HuH-7.5 (cell line): ENCODE measurements around the gene ARID1B.

Experiments
- DNase-seq: peaks from one replicate; pipeline ENCODE4 v3.0.0; 2011; ENCODE audit warnings: low spot score

Gene ARID1B

GRCh38 chr6:156906451-156906850, 129.3 kb downstream of the ARID1B start:
- DNase-seq, result no peak

DNA sequence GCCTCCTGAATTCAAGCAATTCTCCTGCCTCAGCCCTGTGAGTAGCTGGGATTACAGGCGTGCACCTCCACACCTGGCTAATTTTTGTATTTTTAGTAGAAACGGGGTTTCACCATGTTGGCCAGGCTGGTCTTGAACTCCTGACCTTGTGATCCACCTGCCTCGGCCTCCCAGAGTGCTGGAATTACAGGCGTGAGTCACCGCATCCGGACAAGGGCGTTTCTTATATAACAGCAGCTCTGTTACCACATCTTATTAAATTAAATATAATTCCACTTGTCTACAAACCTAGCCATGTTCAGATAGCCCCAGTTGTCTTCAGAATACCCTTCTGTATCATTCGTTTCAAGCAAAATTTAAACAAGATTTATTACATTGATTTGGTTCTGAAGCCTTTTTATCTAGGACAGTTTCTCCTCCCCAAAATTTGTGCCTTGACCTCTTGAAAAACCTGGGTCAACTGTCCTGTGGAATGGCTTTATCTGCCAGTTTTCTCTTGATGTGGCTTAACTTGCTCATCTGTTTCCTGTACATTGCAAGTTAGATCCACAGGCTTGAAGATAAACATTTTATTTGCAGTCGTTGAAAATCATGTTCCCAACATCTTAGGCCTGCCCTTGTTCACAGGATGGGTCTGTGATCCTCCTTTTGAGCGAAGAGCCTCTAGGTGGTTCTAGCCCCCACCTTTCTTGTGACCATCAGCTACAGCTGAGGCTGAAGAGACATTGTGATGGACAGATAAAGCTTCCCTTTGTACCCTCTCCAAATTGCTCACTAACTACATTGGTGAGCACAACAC, 132.2 kb downstream of the ARID1B start:
- DNase-seq, result no peak

DNA sequence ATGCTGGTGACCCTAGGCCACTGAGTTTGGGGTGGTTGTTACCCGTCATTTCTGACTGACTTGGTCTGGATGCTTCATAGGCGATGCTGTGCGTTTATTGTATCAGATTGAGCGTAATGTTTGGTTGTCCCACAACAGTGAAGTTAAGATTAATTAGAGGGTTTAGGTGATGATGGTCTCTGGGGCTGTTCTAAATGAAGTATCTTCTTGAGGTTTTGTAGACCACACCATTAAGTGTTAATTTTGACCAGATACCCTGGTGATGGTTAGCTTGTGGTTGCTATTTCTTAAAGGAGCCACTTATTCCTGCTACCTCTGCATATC, 132.8 kb downstream of the ARID1B start:
- DNase-seq, result no peak

- no peak for DNase-seq
Measured at GRCh38 chr6:156910938-156911337, 133.8 kb downstream of the ARID1B start.

DNA sequence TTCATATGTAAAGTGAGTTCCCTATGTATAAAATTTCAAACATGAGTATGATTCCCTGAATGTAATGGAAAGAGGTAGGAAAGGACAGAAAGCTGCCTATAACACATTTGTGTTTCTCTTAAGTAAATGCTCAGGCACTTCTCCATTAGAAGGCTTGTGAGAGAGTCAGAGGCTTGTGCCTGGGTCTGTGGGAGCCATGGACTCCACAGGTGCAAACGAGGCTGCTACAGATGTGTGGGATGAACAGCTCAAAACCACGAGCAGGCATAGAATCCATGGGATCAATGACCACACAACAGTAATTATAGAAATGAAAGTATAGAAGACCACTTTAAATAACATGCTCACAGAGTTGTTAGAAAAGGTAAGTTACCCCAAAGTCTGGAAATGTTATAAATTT, 134.4 kb downstream of the ARID1B start:
- no peak for DNase-seq

DNA sequence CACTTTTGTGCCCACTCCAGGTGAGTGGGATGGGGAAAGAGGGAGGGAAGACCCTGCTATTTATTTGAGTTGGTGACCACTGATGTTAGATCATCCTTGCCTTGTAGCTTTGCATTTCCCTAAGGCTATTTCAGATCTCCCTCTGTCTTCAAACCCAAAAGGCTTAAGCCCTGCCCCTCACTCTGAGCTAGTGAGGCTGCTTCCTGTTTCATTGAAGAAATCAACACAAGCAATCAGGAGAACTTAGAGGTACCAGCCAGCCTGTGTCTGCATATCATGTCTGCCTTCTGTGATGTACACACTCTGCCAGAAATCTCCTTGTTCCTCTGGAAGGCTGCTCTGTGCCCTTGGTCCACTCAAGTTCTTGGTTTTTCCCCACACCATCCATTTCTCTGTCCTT, 135.3 kb downstream of the ARID1B start:
- DNase-seq, result no peak

DNA sequence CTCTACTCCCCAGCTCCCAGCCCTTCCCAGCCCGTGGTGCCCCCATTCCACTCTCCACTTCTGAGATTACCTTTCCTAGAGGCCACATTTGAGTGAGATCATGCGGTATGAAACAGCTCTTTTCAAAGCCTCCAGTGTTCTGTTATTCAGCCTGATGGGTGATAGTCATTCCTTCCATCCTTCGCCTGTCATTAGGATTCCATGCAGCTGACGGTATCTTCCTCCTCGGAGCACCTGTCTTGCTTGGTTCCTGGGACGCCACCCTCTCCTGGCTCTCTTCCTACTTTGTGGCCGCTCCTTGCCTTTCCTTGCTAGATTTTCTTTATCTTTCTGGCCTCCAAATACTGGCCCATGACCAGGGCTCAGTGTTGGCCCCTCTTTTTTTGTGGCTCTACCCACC, 137.0 kb downstream of the ARID1B start:
- DNase-seq, result no peak

DNA sequence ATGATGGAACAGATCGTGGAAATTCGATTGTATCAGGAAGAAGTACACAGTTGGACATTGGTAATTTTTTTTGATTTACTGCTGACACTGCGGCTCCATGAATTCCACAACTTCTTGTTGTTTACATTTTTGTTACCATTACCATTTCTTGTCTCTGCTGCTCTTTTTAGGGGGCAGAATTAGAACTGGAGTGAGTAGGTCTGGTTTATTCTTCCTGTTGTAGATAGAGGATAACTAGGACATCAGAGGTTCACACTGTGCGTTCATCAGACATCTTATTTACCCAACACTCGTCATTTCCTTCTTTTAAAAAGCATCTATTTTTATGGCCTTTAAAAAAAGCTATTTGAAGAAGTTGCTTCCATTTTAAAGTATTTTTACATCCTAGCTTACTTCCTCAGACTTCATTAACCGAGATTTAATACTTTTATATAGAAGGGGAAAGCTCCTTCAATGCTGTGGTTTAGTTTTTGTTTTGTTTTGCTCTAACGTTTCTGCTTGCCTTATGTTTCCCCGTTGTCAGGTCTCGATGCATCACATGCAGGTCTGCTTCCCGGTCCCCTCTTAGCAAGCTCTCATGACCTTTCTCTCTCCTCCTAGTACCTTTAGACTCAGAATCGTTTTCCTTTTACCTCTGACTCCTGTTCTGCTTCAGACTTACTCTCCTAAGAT, 139.1 kb downstream of the ARID1B start:
- DNase-seq, result no peak

- DNase-seq, result no peak
Measured at GRCh38 chr6:156917213-156917612, 140.0 kb downstream of the ARID1B start.

DNA sequence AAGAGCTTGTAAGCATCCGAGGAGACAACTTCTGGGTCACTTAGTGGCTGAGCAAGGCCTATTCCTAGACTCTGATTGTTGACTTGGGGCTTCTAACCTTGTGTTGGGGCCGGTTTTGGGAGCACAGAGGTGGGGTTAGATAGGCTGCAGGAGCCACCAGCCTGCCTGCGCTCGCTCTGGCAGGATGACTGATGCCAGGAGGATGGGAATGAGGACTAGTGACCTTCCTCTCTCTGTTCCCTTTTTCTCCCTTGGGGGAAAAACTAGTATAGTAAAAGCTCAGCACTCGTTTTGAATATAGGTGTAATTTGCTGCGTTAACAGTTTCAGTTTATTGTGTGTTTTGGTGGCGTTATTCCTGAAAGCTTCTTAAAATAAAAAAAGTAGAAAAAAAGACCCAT, 141.5 kb downstream of the ARID1B start:
- no peak for DNase-seq

DNA sequence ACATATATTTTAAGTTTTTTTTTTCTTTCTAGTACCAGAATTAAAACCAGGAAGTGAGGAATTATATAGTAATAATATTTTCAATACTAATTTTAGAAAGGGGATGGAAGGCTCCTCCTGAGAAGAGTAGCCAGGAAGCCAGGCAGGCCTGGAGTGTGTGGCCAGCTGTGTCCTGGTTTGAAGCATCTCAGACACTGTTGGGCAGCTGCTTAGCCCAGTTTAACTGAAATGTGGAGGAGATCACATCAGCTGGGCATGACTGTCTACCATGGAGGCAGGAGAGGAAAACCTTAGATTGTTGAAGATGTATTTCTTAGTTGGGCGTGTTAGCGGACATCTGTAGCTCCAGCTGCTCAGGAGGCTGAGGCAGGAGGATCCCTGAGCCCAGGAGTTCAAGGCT, 142.2 kb downstream of the ARID1B start:
- DNase-seq, result no peak

- DNase-seq, result no peak
Measured at GRCh38 chr6:156919814-156920369, 142.7 kb downstream of the ARID1B start.

DNA sequence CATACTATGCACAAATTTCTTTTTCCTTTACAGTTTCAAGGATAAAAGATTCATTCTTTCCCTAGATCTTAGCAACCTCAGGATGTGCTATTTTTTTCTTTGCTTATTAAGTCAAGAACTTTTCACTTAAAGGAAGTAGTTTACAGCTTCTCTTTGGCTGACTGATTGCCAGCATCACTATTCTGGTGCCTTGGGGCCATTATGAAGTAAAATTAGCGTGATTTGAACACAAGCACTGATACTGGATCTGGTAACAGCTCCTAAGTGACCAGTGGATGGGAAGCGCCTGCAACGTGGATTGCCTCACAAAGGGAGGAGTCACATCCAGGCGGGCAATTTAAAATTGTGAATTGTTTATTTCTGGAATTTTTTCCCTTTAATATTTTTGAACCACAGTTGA, 147.1 kb downstream of the ARID1B start:
- no peak for DNase-seq

DNA sequence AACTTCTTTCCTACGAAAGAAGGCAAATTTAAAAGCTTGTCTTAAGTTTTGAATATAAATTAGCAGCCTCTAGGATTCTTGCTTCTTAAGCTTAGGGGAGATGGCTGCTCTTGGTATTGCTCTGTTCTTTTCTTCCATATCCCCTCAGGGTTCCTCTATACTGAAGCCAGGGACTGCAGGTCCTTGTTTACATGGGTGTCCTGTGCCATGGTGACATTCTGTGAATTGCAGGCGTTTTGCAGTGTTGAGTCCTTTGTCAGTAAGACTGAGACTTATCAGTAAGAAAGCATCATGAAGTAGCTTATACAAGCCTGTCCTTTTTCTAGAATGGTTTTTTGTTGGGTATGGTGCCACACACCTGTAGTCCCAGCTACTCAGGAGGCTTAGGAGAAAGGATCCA, 147.8 kb downstream of the ARID1B start:
- DNase-seq, result no peak

DNA sequence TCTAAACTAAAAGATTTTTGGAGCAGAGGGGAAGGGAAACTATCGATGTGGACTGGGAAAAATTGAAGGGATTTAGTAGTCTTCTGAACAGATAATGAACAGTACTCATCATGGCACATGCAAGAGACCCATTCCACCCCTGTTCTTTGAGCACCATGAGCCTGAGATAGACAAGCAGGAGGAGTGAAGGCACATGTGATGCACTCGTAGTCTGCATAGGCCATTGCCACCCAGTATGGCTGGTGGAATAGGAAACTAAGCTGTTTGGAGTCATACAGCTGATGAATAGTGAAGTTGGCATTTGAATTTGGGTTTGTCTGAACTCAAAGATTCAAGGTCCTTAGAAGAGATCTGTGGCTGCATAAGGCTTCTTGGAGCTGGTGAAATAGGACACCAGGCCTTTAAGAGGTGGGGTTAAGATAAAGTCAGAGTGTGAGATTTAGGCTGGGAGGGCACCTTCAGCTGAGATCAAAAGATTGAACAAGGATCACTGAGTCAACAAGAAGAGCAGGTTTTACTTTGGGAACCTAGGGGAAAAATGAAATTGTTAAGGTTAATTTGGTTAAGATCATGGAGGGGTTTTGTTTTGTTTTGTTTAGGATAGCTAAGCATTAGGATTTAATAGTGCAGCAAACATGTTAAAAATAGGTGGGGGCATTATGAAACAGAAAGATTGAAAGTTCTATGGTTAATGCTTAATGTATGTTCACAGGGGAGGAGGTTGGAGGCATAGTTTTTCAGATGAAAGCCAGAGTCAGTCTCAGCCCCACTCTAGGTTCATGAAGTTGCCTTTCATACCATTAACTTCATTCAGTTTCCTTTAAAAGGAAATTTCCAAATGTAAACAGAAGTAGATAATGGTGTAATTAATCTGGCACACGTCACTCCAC, 148.8 kb downstream of the ARID1B start:
- no peak for DNase-seq

DNA sequence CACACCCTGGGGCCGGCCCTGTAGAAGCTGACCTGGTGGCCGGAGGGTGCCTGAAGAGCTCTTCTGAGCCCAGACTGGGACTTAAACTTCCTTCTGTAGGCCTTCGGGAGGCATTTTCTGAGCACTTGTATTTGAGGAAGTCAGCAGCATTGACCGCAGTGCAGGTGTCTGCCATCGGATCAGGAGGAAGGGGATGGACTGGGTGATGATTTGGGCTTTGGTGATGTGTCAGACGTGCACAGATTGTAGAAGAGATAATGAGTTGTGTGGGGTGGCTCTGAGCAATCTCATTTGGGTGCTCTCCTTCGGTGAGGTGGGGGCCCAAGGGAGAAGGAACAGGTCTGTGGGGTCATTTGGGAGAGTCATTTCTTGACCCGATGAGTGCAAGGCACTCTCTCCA, 150.9 kb downstream of the ARID1B start:
- no peak for DNase-seq

GRCh38 chr6:156928972-156929371, 151.8 kb downstream of the ARID1B start:
- DNase-seq, result no peak

DNA sequence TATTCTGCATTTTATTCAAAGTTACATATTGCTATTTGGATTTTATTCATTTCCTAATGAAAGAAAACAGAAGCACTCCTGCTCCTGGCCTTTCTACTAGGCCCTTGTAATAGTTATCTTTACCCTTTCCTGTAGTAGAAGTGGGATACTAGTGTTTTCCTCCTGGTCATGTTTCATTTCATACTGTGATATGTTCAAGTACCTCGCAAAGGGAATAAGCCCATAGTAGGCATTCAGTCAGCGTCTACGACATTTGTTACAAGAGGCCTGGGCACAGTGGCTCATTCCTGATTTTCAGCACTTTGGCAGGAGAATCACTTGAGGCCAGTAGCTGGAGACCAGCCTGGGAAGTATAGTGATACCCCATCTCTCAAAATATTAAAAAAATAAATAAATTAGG, 154.1 kb downstream of the ARID1B start:
- no peak for DNase-seq

- peak; percentile 19 for DNase-seq
Measured at GRCh38 chr6:156933201-156934068, 156.3 kb downstream of the ARID1B start.

DNA sequence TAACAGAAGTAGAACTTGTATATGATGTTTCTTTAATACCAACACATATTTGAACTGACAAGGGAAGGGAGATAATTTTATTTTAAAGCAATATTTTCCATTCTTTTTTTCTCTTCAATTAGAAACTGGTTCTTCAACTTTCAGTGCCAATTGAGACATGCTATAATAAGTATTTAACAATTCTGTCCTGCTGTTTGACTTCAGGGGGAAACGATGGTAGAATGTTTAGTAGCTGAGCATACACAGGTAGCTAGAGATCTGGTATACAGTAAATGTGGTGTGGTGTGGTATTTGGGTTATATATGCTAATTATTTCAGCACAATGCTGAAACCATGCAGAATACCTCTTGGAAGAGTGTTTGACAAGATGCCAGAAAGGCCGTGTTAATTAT, 156.9 kb downstream of the ARID1B start:
- no peak for DNase-seq

DNA sequence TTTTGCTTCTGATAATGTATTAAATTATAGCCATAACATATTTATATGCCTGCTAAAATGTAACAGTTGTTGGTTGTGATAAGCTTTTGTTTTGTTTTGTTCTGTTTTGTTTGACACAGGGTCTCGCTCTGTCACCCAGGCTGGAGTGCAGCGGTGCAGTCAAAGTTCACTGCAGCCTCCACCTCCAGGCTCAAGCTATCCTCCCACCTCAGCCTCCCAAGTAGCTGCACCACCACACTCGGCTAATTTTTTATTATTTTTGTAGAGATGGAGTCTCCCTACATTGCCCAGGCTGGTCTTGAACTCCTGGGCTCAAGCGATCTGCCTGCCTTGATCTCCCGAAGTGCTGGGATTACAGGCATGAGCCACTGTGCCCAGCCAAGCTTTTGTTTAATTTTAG, 157.8 kb downstream of the ARID1B start:
- DNase-seq, result no peak

DNA sequence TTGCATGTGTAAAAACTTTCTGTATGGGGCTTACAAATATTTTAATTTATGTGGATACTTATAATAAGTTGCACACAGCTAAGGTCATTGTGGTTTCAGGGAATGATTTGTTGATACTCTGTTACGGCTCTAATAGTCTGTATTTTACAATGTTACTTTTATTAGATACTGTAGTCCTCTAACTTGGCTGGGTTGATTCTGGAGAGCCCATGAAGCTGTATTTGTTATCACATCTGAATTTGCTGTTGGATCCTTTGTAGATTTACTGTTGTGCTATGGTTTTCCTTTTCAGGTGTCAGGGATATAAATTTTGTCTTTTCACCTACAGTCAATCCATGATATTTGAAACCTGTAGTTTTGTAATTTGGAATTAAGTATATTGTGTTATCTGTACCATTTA, 161.0 kb downstream of the ARID1B start:
- DNase-seq, result no peak
